GDM1 (cell line): ENCODE results near the gene MAS1L.
"Not testable (repeated sequence)": the region's sequence is repeated elsewhere in the genome, so short reads cannot be mapped to it uniquely, and the experiment has no call there.

ENCODE experiments used
- DNase-seq: peaks from one replicate; lab custom pipeline; 2025; lab: John Stamatoyannopoulos, UW

The MAS1L gene

GRCh38 chr6:29479560-29479959, 8.2 kb downstream of the MAS1L start:
- DNase-seq = no peak

DNA sequence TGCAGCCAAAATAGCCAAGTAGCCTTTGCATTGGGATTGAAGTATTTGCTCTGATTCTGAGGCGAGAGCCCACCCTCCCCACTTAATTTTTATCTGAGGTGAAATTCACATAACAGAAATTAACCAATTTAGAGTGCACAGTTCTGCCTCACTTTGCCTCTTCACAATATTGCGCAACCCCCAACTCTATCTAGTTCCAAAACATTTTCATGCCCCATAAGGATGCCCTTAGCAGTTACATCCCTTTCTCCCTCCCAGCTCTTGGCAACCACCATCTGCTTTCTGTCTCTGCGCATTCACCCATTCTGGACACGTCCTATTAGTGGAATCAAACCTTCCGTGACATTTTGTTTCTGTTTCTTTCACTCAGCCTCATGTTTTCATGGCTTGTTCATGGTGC, 9.0 kb downstream of the MAS1L start:
- no peak for DNase-seq

DNA sequence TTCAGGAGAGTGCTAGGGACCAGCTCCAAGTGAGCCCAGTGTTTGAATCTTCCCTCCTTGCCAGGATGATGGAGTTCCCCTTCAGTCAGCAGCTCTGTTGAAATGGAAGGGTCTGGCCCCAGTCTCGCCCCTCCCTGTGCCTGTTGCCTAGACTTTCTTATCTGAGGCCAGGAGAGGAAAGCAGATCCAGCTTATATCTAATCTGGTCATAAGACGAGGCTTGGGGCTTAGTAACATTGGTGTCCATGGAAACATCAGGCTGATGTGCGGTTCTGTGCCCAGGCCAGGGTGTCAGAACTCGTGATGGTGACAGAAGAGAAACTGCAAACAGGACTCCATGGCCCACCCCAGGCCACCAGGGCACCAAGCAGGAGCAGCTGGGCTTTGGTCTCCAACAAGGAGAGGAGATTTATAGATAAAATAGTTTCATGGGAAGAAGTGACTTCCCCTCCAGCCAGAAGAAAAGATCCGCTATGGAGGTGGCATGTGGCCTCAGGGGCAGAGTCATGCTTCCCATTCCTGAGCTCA, 9.8 kb downstream of the MAS1L start:
- no peak for DNase-seq

GRCh38 chr6:29474996-29475395, 12.8 kb downstream of the MAS1L start:
- DNase-seq = no peak

DNA sequence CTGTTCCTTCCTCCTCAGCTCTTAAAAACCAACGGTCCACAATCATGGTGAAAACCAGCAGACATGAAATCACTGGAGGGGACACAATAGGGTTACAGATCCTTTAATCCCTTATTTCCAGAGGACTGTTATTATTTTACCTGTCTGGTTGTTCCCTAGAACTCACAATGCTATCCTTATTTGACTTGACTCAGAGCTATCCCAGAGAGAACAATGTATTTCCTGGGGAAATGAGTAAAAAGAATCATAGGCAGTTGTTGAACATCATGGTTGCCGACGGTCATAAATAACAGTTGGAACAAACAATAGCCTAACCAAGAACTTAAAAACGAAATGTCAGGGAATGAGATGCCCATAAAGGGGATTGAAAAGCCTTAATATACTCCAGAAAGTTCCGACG, 21.5 kb downstream of the MAS1L start:
- no peak for DNase-seq

GRCh38 chr6:29465801-29466200, 22.0 kb downstream of the MAS1L start:
- no peak for DNase-seq

DNA sequence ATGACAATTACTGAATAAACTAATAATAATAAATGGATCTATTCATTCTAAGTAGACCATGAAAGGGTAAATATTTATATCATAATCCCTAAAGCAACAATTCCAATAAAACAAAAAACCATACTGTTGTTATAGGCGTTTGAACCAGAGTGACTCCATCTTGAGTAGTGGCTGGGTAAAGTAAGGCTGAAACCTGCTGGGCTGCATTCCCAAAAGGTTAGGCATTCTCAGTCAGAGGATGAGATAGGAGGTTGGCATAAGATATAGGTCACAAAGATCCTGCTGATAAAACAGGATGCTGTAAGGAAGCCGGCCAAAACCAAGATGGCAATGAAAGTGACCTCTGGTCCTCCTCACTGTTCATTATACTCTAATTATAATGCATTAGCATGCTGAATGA, 22.5 kb downstream of the MAS1L start:
- DNase-seq = no peak

GRCh38 chr6:29462022-29462421, 25.7 kb downstream of the MAS1L start:
- DNase-seq = no peak

DNA sequence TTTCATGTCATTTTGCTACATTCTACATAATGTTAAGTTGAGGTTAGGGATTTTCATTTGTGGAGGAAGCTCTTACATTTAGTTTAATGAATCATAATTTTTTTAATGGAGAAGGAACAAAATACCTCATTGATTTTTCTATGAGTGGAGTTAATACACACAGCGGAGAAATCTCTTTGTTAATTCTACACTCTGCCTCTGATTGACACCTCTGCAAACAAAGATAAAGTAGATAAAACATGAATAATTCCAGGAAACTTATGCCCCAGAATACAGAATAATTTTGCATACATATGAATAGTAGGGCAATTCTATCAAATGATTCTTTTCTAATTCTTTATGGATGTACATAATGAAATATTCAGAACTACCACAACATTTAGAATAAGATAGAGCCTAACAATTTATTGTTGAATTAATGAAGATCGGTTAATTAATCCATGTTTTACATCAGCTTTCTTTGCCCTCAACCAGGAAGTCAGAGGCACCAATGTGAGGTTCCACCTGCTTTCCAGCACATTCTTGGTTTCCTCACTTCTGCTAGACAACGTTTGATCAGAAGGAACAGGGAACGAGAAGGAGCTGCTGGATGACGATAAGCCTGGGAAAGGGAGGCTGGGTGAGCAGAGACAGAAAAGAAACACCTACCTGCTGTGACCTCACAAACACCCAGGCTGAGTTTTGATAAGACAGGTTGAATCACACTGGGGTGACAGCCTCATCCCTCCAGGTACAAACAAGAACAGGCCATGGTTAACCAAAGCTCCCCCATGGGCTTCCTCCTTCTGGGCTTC, 26.5 kb downstream of the MAS1L start:
- DNase-seq = no peak

DNA sequence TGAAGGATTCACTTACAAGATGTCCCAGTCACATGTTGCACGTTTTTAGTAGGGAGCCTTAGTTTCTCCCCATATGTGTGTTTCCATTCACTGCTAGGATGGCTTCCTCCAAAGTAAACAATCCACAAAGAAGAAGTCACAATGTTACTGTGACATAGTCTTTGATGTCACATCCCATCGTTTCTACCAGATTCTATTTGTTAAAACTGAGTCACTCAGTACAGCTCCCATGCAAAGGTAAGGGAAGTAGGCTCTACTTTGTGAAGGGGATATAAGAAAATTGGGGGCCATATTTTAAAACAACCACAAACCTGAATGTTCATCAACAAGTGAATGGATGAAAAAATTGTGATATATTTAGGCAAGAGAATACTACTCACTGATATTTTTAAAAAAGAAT, 30.8 kb downstream of the MAS1L start, which contains the start of the genes OR11A1 and OR2H1:
Gene OR11A1, minus strand, starts transcription at position 101 of the 400 bp plus-strand sequence. CDS start 29,430 bp downstream, outside the sequence.
Gene OR2H1, plus strand, starts transcription at position 185 of the 400 bp plus-strand sequence. CDS start 4,615 bp downstream, outside the sequence.
- no peak for DNase-seq

GRCh38 chr6:29451471-29452193, 36.1 kb downstream of the MAS1L start:
- no peak for DNase-seq

DNA sequence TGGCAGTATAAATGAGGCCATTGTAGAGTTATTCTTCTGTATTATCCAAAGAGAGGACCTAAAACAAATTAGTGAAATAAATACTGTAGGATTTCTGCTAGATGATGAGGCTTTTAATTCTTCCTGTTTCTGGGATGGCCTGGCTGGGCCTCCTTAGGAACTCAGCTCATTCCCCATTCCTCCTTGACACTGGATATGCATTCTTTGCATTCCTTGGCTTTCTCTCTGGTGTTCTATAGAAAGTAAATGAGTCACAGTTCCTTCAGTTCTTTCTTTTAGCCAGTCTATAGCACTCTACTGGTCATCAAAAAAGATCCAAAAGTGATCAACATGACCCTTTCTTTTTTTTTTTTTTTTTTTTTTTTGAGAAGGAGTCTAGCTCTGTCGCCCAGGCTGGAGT, 40.1 kb downstream of the MAS1L start:
- no peak for DNase-seq

- not testable (repeated sequence) for DNase-seq
Measured at GRCh38 chr6:29444031-29444430, 43.7 kb downstream of the MAS1L start.

- DNase-seq = no peak
Measured at GRCh38 chr6:29442719-29443118, 45.0 kb downstream of the MAS1L start.

DNA sequence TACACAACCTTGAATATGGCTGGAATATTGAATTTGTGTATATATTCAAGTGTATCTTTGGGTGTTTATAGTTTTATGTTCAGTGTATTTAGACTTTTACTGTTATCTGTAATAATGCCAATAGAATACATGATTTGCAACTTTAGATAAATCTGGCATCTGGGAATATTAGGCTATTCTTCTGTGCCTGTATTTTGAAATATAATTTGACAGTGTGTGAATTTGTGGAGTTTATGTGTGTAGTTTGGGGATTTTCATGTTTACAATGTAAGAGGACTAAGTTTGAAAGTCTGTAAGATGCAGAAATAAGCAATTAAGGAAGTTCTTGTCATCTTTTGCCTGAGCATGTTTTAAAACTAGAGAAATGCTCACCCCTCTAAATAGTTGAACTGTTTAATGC, 48.8 kb downstream of the MAS1L start, which contains the start of gene OR10C1:
Gene OR10C1, plus strand, starts transcription at position 301 of the 400 bp plus-strand sequence. CDS start 710 bp downstream, outside the sequence.
- no peak for DNase-seq

- not testable (repeated sequence) for DNase-seq
Measured at GRCh38 chr6:29436730-29437129, 51.0 kb downstream of the MAS1L start.
